Pancreas (tissue), 10 donors: ENCODE data around the gene IL26. TPM values are rescaled to one million over a fixed set of nuclear protein-coding genes. Genes with fewer than 3 reads are reported as not detected.

Experiments used
- ATAC-seq, 4 donors: fragments of 200-7000 bp; cut with Tn5 transposase; one replicate each; pipeline versions ENCODE4 v1.8.0 to v1.9.1; 2020; ENCODE audit warnings: mild to moderate bottlenecking in 4 of 4, moderate library complexity in 4 of 4
- DNase-seq, 6 donors: peaks; one replicate each; pipeline ENCODE4 v3.0.0-alpha.2; 2020
- FAIRE-seq: peaks from 2 replicates; lab custom pipeline; 2012; peaks lifted over from hg19 to GRCh38; lab: Jason Lieb, UNC
- H3K27ac ChIP-seq, 4 donors: fragments of 200-600 bp; sonication (generic); 1 replicate in 3 of 4; 2 replicates in 1 of 4; pipeline versions ENCODE4 v1.5.0 to v1.8.0; 2020
- H3K27me3 ChIP-seq, 4 donors: fragments of 200-600 bp; one replicate each; pipeline ENCODE4 v1.8.0; 2021
- H3K36me3 ChIP-seq, 3 donors: fragments of 200-600 bp; sonication (generic) in 1 of 3; one replicate each; pipeline versions ENCODE4 v1.5.0 to v1.8.0; 2020 to 2021
- H3K4me1 ChIP-seq, 3 donors: fragments of 200-600 bp; one replicate each; pipeline ENCODE4 v1.8.0; 2021
- H3K4me3 ChIP-seq, 4 donors: fragments of 200-600 bp; sonication (generic) in 2 of 4; one replicate each; pipeline versions ENCODE4 v1.5.0 to v1.8.0; 2020 to 2021
- H3K9me3 ChIP-seq, 4 donors: fragments of 200-600 bp; one replicate each; pipeline ENCODE4 v1.8.0; 2021
- CTCF ChIP-seq, 4 donors: fragments of 200-600 bp; sonication (generic) in 3 of 4; IDR thresholded peaks; one replicate each; pipeline versions ENCODE4 v1.5.0 to v1.8.0; 2021; ENCODE audit warnings: antibody characterized with exemption in 4 of 4
- WGBS, 2 donors: extraction: QIAGEN DNeasy Blood & Tissue Kit; methylation state at CpG; one replicate each; pipeline ENCODE4 v1.1.7; 2013; 5-methylcytosine and 5-hydroxymethylcytosine counted together
- intact Hi-C, 3 donors: fragments of 100-400 bp; cut with DNase I; formaldehyde crosslinking; loops; one replicate each; pipeline versions ENCODE4 v1.11.1 to v1.14.2; 2022
- polyA plus RNA-seq, 2 donors: library from polyadenylated mRNA; stranded (reverse); fragments of 200-250 nt; gene quantifications; one replicate each; pipeline ENCODE4 v1.2.3, GENCODE V29; 2013
- total RNA-seq, 6 donors: library from RNA; stranded (reverse); fragmentation: NEBNext Ultra II Directional in 4 of 6; extraction: Animal tissue kit (Norgen Biotek cat#: 25700) in 4 of 6; gene quantifications; one replicate each; pipeline versions ENCODE4 v1.2.1 to v1.2.4, GENCODE V29; 2021 to 2023
- donor health status: healthy with polysubstance abuse.
- donor health status: DM: no; HTN: no; CAD: no; lungs with moderate emphysema.
- donor health status: DM: no; HTN: no; CAD: no.
- donor health status: control.
- donor health status: control.
- donor health status: Bipolar disorder and iron deficiency.
- donor health status: DM: yes; HTN: yes; CAD: no.
- donor health status: DM: no; HTN: no; CAD: no.
- donor health status: DM: no; HTN: no; CAD: no.
- donor health status: DM: yes; HTN: yes; CAD: no.

Gene IL26
- total and polyA plus RNA-seq, 8 donors = not detected

DNA sequence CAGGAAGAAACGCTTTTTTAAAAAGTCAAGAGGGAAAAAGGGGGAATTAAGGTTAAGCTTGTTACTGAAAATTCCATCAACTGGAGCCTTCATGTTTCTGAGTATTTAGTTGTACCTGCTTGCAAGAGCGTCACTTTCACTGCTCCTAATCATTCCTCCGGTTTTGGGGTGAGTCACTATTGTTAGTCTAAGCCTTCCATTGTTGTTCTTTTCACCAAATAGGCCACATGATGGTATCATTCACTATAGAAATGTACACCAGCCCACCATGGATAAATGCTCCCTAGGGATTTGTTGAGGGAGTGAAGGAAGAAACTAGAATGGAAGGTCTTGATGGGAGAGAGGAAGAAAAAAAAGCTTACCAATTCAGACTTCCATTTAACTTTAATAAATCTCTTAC, 24.8 kb upstream of the IL26 start:
- no peak overlapping the region for H3K4me3 ChIP-seq
- no peak for FAIRE-seq
- H3K27me3 ChIP-seq = no peaks in the 10 kb centered on the region
- no peak for ATAC-seq
- H3K36me3 ChIP-seq = no peaks in the 10 kb centered on the region
- intact Hi-C loops = no loop called here
- no peaks in the 10 kb centered on the region for H3K9me3 ChIP-seq
- 74 to 77% methylated on average over 3 of the region's 3 CpGs for WGBS, 2 donors
- no peak overlapping the region for H3K27ac ChIP-seq
- no peaks in the 10 kb centered on the region for H3K4me1 ChIP-seq
- no peak for DNase-seq
- TF ChIP-seq CTCF (IDR thresholded peaks at IDR 0.05) = no peak

- no peaks in the 10 kb centered on the region for H3K9me3 ChIP-seq
- TF ChIP-seq CTCF (IDR thresholded peaks at IDR 0.05) = no peak
- no peak overlapping the region for H3K4me3 ChIP-seq
- no peaks in the 10 kb centered on the region for H3K4me1 ChIP-seq
- no peak for DNase-seq
- no peak for ATAC-seq
- H3K27me3 ChIP-seq = no peaks in the 10 kb centered on the region
- intact Hi-C loops = no loop called here
- no peak overlapping the region for H3K27ac ChIP-seq
- no peaks in the 10 kb centered on the region for H3K36me3 ChIP-seq
- FAIRE-seq = peak; percentile 64
These were observed 22.2 kb upstream of the IL26 start for GRCh38 chr12:68247785-68248184.

- Histone ChIP-seq H3K27ac (no peak overlapping the region), H3K4me1 (no peaks in the 10 kb centered on the region), H3K9me3 (no peaks in the 10 kb centered on the region), H3K4me3 (no peak overlapping the region), H3K27me3 (no peaks in the 10 kb centered on the region), H3K36me3 (no peaks in the 10 kb centered on the region)
- FAIRE-seq (no peak), DNase-seq (peak in 1 of 6 donors; percentile 21), ATAC-seq (no peak)
- intact Hi-C loops = no loop called here
- no peak for TF ChIP-seq CTCF (IDR thresholded peaks at IDR 0.05)
- 94 to 98% methylated on average over 6 of the region's 6 CpGs for WGBS, 2 donors
These were observed 20.7 kb upstream of the IL26 start for GRCh38 chr12:68246350-68246749.

GRCh38 chr12:68245180-68246021, 19.8 kb upstream of the IL26 start:
- H3K4me1 ChIP-seq = no peaks in the 10 kb centered on the region
- WGBS, 2 donors = 36% methylated on average over 6 of the region's 6 CpGs
- no peak overlapping the region for H3K4me3 ChIP-seq
- no peak for DNase-seq
- no peak for FAIRE-seq
- no peaks in the 10 kb centered on the region for H3K9me3 ChIP-seq
- intact Hi-C loops = no loop called here
- no peak overlapping the region for H3K27ac ChIP-seq
- TF ChIP-seq CTCF (IDR thresholded peaks at IDR 0.05) = no peak
- no peaks in the 10 kb centered on the region for H3K36me3 ChIP-seq
- ATAC-seq = peak in 3 of 4 donors; percentile 32 to 45 (median 42)
- no peaks in the 10 kb centered on the region for H3K27me3 ChIP-seq

GRCh38 chr12:68242777-68243176, 17.2 kb upstream of the IL26 start:
- no peak for TF ChIP-seq CTCF (IDR thresholded peaks at IDR 0.05)
- no peaks in the 10 kb centered on the region for H3K9me3 ChIP-seq
- H3K4me3 ChIP-seq = no peak overlapping the region
- DNase-seq (no peak), FAIRE-seq (no peak), ATAC-seq (no peak)
- intact Hi-C loops = no loop called here
- no peaks in the 10 kb centered on the region for H3K27me3 ChIP-seq
- no peaks in the 10 kb centered on the region for H3K4me1 ChIP-seq
- H3K36me3 ChIP-seq = no peaks in the 10 kb centered on the region
- no peak overlapping the region for H3K27ac ChIP-seq
